ENCODE data around the gene TUNAR.

GRCh38 chr14:95884377-95884776, 7.7 kb downstream of the TUNAR start:
- no peak for TF ChIP-seq CTCF (IDR thresholded peaks at IDR 0.05)
- TF ChIP-seq POLR2A (IDR thresholded peaks at IDR 0.05): no peak

Measured in adrenal gland (tissue), 5 donors.